ENCODE data around the gene COL18A1. TPM values are rescaled to one million over a fixed set of nuclear protein-coding genes. Genes with fewer than 3 reads are reported as not detected.
"Not testable (repeated sequence)": the region's sequence is repeated elsewhere in the genome, so short reads cannot be mapped to it uniquely, and the experiment has no call there.

Gene COL18A1
- total RNA-seq, 1 experiment from 2014 or later: 676 TPM

- in situ Hi-C loops (cut with HindIII; ENCODE audit: low pct_unique_long_range_greater_than_20kb, low sequenced_read_pairs) (no loop called here), intact Hi-C loops (cut with micrococcal nuclease; ENCODE audit: unreplicated experiment) (no loop called here)
- no TSS peak for BruUV-seq (replicated peaks)
- H3K27ac ChIP-seq (ENCODE audit: low read length): peak overlapping the region; percentile 84
- ChIA-PET CTCF (no interaction called here), POLR2A (interaction anchor here (0.6 to 0.7 kb wide), 3 partner anchors 13 to 270 kb away, joined by 3 to 7 read pairs (median 5); no protein-coding TSS in a partner anchor)
- H3K27me3 ChIP-seq (ENCODE audit: control insufficient read depth, insufficient read depth, low read length): no peaks in the 10 kb centered on the region
- H3K4me1 ChIP-seq (ENCODE audit: control insufficient read depth, insufficient read depth, low read length): peaks cover 75% of the 10 kb centered on the region
- no peak overlapping the region for H3K4me3 ChIP-seq (ENCODE audit: low read depth in 2 of 2, low read length in 2 of 2)
- ATAC-seq: 0 out of 2 replicates have a peak, but pooled peaks have one; percentile 6
- DNase-seq (ENCODE audit: low read depth, low spot score): no peak
- H3K9me3 ChIP-seq (ENCODE audit: control insufficient read depth, insufficient read depth, low read depth, low read length): no peaks in the 10 kb centered on the region
- TF ChIP-seq SIN3A (IDR thresholded peaks at IDR 0.05; ENCODE audit: borderline replicate concordance, insufficient read depth, low read depth, low read length) (no peak), CTCF (IDR thresholded peaks at IDR 0.05) (no peak), POLR2AphosphoS5 (IDR thresholded peaks at IDR 0.05; ENCODE audit: low read depth, low read length) (no peak)
- H3K36me3 ChIP-seq (ENCODE audit: control insufficient read depth, insufficient read depth, low read length): no peaks in the 10 kb centered on the region
Measured at GRCh38 chr21:45436351-45437065, 31.5 kb downstream of the COL18A1 start.

- BruUV-seq (replicated peaks); in situ Hi-C loops (cut with HindIII; ENCODE audit: low pct_unique_long_range_greater_than_20kb, low sequenced_read_pairs); ATAC-seq; DNase-seq (ENCODE audit: low read depth, low spot score); H3K36me3 ChIP-seq (ENCODE audit: control insufficient read depth, insufficient read depth, low read length); intact Hi-C loops (cut with micrococcal nuclease; ENCODE audit: unreplicated experiment); CTCF ChIA-PET; H3K9me3 ChIP-seq (ENCODE audit: control insufficient read depth, insufficient read depth, low read depth, low read length); H3K27me3 ChIP-seq (ENCODE audit: control insufficient read depth, insufficient read depth, low read length); H3K4me3 ChIP-seq (ENCODE audit: low read depth in 2 of 2, low read length in 2 of 2); POLR2A ChIA-PET: not testable (repeated sequence)
- Histone ChIP-seq H3K4me1 (ENCODE audit: control insufficient read depth, insufficient read depth, low read length) (peaks cover 62% of the 10 kb centered on the region), H3K27ac (ENCODE audit: low read length) (peak overlapping the region; percentile 89)
Measured at GRCh38 chr21:45437844-45438243, 32.9 kb downstream of the COL18A1 start.

- ChIA-PET POLR2A (no interaction called here), CTCF (no interaction called here)
- H3K4me3 ChIP-seq (ENCODE audit: low read depth in 2 of 2, low read length in 2 of 2): 0 out of 4 replicates have a peak overlapping the region, but pooled peaks of 1 of the 2 experiments have one; percentile 20
- DNase-seq (ENCODE audit: low read depth, low spot score): no peak
- peaks cover 54% of the 10 kb centered on the region for H3K4me1 ChIP-seq (ENCODE audit: control insufficient read depth, insufficient read depth, low read length)
- H3K36me3 ChIP-seq (ENCODE audit: control insufficient read depth, insufficient read depth, low read length): no peaks in the 10 kb centered on the region
- intact Hi-C loops (cut with micrococcal nuclease; ENCODE audit: unreplicated experiment): no loop called here
- no peak for TF ChIP-seq REST (IDR thresholded peaks at IDR 0.05; ENCODE audit: insufficient read depth in 1 of 2, low read depth in 2 of 2, low read length in 1 of 2)
- in situ Hi-C loops (cut with HindIII; ENCODE audit: low pct_unique_long_range_greater_than_20kb, low sequenced_read_pairs): no loop called here
- no peak for ATAC-seq
- H3K27me3 ChIP-seq (ENCODE audit: control insufficient read depth, insufficient read depth, low read length): no peaks in the 10 kb centered on the region
- no peaks in the 10 kb centered on the region for H3K9me3 ChIP-seq (ENCODE audit: control insufficient read depth, insufficient read depth, low read depth, low read length)
- H3K27ac ChIP-seq (ENCODE audit: low read length): peak overlapping the region; percentile 89
- BruUV-seq (replicated peaks): no TSS peak
Measured at GRCh38 chr21:45438391-45439145, 33.6 kb downstream of the COL18A1 start.

Data from Panc1 (cell line).